ENCODE measurements around the gene LRMDA. TPM values are rescaled to one million over a fixed set of nuclear protein-coding genes. Genes with fewer than 3 reads are reported as not detected.

The LRMDA gene
- total and polyA plus RNA-seq, 2 of the 13 experiments (the other 11 are each of a cell fraction or from before 2014, with no cell fraction given), result 13.4 to 22.0 TPM

- TF ChIP-seq STAT5B (CRISPR knock-in tag; IDR thresholded peaks at IDR 0.05) (no peak), ZNF781 (CRISPR knock-in tag; IDR thresholded peaks at IDR 0.05; ENCODE audit: borderline replicate concordance, not compliant biosample characterization) (no peak), TIGD3 (CRISPR knock-in tag; IDR thresholded peaks at IDR 0.05; ENCODE audit: borderline replicate concordance) (no peak)
Observed at GRCh38 chr10:75639736-75640135, 208.3 kb downstream of the LRMDA start (continued).

DNA sequence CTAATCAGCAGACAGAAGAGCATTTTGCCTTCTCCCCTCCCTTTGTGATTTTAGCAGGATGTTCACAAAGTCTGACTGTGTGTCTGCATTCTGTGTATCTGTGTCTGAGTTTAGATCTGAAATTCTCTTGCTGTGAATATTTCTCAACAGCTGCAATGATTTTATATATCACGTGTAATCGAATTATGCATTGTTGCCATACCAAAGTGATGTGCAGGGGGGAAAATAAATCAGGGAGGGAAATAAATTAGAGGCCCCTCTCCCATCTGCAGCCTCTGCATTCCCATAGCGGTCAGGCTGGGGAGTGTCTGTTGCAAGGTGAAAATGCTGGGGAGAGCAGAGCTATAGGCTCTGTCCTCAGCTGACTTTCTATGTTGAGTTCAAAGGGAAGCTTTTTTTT lies 209.0 kb downstream of the LRMDA start:
- in situ Hi-C loops (cut with HindIII; ENCODE audit: extremely low pct_ligation_motif_present, low pct_unique_long_range_greater_than_20kb) (no loop called here), intact Hi-C loops (cut with micrococcal nuclease; ENCODE audit: unreplicated experiment) (loop anchor here (10.0 kb wide), 1 partner anchor 236 kb away; the partner anchor contains the start of gene ZNF503)
- BruUV-seq (replicated peaks), result no TSS peak
- no peak for ATAC-seq
- no peaks in the 10 kb centered on the region for H4K20me1 ChIP-seq (ENCODE audit: insufficient read depth, low read length)
- no peak overlapping the region for H3K9ac ChIP-seq (ENCODE audit: insufficient read depth, low read depth, low read length)
- no peaks in the 10 kb centered on the region for H3K9me3 ChIP-seq (ENCODE audit: low read length)
- H3K27me3 ChIP-seq (ENCODE audit: control insufficient read depth in 1 of 2, insufficient read depth in 2 of 2, low read length in 2 of 2), result no peaks in the 10 kb centered on the region
- FAIRE-seq, result no peak
- POLR2A ChIA-PET, result no interaction called here
- no peak overlapping the region for H3K4me3 ChIP-seq (replicated peaks in 1 of 3; ENCODE audit: insufficient read depth in 1 of 3, low read depth in 2 of 3, low read length in 3 of 3)
- H2AFZ ChIP-seq (ENCODE audit: low read length), result no peak overlapping the region
- TF ChIP-seq CERS6 (CRISPR knock-in tag; IDR thresholded peaks at IDR 0.05) (no peak), ZBTB21 (CRISPR knock-in tag; IDR thresholded peaks at IDR 0.05) (no peak), GZF1 (CRISPR knock-in tag; IDR thresholded peaks at IDR 0.05) (no peak), GATAD1 (CRISPR knock-in tag; IDR thresholded peaks at IDR 0.05) (no peak), CENPT (CRISPR knock-in tag; IDR thresholded peaks at IDR 0.05; ENCODE audit: low read depth) (no peak), ZNF703 (CRISPR knock-in tag; IDR thresholded peaks at IDR 0.05; ENCODE audit: borderline replicate concordance) (no peak), RFX5 (IDR thresholded peaks at IDR 0.05; ENCODE audit: low read depth, low read length) (no peak), ZNF660 (CRISPR knock-in tag; IDR thresholded peaks at IDR 0.05; ENCODE audit: borderline replicate concordance, low read depth) (no peak), THAP9 (CRISPR knock-in tag; IDR thresholded peaks at IDR 0.05; ENCODE audit: borderline replicate concordance) (no peak)
- H3K36me3 ChIP-seq (replicated peaks in 1 of 2; ENCODE audit: control insufficient read depth in 1 of 2, insufficient read depth in 2 of 2, low read length in 2 of 2), result no peaks in the 10 kb centered on the region
- H3K4me1 ChIP-seq (ENCODE audit: insufficient read depth, low read length), result peaks cover 10% of the 10 kb centered on the region
- H3K27ac ChIP-seq (ENCODE audit: extremely low read length, insufficient read depth, low read length), result no peak overlapping the region
- no peak overlapping the region for H3K4me2 ChIP-seq (ENCODE audit: low read depth, low read length)
- WGBS (ENCODE audit: low lambda C conversion rate), result 92% methylated on average over 3 of the region's 3 CpGs
- no peak for DNase-seq (ENCODE audit: low spot score)
- CTCF ChIA-PET (ENCODE audit: low intra/inter-chr PET ratio, low total read pairs), result no interaction called here
- H3K79me2 ChIP-seq (ENCODE audit: insufficient read depth, low read length), result peaks cover 1% of the 10 kb centered on the region

Measured in HepG2 (cell line).